ENCODE results near the gene CDHR1.

DNA sequence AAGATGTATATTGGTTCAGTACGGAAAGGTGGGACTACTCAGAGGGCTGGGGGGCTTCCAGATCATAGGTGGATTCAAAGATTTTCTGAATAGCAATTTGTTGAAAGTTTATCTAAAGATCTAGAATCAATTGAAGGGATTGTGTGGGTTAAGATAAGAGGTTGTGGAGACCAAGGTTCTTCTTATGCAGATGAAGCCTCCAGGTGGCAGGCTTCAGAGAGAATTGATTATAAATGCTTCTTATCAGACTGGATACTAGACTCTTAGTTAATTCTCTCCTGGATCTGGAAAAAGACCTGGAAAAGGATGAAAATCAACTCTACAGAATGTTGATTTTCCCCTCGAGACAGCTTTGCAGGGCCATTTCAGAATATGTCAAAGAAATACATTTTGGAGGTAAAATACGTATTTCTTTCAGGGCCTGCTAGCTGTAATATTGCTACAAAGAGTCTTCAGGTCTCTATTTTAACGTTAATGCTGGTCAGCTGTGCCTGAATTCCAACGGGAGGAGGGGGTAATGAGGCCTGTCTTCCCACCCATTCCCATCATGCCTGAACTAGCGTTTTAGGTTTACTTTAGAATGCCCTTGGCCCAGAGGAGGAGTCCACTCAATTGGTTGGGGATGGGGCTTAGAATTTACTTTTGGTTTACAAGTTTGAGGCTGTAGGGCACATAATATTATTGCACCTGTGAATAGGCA is 33.5 kb upstream of the CDHR1 start:
- TF ChIP-seq POLR2A (IDR thresholded peaks at IDR 0.05): no peak
- TF ChIP-seq, protein P1, sequence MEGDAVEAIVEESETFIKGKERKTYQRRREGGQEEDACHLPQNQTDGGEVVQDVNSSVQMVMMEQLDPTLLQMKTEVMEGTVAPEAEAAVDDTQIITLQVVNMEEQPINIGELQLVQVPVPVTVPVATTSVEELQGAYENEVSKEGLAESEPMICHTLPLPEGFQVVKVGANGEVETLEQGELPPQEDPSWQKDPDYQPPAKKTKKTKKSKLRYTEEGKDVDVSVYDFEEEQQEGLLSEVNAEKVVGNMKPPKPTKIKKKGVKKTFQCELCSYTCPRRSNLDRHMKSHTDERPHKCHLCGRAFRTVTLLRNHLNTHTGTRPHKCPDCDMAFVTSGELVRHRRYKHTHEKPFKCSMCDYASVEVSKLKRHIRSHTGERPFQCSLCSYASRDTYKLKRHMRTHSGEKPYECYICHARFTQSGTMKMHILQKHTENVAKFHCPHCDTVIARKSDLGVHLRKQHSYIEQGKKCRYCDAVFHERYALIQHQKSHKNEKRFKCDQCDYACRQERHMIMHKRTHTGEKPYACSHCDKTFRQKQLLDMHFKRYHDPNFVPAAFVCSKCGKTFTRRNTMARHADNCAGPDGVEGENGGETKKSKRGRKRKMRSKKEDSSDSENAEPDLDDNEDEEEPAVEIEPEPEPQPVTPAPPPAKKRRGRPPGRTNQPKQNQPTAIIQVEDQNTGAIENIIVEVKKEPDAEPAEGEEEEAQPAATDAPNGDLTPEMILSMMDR (IDR thresholded peaks at IDR 0.05): no peak

All from breast epithelium (tissue), 3 donors.